ENCODE measurements around the gene PRR30.

DNA sequence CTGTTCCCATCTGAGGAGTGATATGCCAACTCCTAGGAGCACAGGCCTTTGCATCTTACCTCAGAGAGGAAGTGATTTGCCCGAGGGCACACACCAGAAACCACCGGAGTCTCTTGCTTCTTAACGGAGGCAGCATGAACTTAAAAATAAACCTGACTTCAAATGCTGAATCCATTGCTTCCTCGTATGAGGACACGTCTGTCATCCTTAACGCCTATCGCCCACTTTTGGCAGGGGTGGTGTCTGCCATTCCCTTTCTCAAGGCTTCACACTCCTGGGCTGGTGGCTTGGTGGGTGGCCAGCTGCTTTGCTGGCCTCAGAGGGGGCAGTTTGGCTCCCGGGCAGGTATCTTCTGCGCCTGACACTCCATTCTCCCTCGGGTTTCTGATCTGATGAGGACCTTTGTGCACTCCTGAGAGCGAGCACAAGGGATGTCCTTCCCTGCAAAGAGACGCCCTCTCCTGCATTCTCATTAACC lies 3.7 kb downstream of the PRR30 start:
- no peak for TF ChIP-seq EZH2 (IDR thresholded peaks at IDR 0.05; ENCODE audit: borderline replicate concordance, insufficient read depth, low read depth, low read length, poor library complexity, severe bottlenecking)
- TF ChIP-seq, protein P1, sequence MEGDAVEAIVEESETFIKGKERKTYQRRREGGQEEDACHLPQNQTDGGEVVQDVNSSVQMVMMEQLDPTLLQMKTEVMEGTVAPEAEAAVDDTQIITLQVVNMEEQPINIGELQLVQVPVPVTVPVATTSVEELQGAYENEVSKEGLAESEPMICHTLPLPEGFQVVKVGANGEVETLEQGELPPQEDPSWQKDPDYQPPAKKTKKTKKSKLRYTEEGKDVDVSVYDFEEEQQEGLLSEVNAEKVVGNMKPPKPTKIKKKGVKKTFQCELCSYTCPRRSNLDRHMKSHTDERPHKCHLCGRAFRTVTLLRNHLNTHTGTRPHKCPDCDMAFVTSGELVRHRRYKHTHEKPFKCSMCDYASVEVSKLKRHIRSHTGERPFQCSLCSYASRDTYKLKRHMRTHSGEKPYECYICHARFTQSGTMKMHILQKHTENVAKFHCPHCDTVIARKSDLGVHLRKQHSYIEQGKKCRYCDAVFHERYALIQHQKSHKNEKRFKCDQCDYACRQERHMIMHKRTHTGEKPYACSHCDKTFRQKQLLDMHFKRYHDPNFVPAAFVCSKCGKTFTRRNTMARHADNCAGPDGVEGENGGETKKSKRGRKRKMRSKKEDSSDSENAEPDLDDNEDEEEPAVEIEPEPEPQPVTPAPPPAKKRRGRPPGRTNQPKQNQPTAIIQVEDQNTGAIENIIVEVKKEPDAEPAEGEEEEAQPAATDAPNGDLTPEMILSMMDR (IDR thresholded peaks at IDR 0.05) = no peak
